ENCODE data around the gene HLA-E. TPM values are rescaled to one million over a fixed set of nuclear protein-coding genes. Genes with fewer than 3 reads are reported as not detected.

The HLA-E gene
- total and polyA plus RNA-seq, 2 donors (not counting 3 experiments of a cell fraction or from before 2014, with no cell fraction given), result 271 to 298 TPM

DNA sequence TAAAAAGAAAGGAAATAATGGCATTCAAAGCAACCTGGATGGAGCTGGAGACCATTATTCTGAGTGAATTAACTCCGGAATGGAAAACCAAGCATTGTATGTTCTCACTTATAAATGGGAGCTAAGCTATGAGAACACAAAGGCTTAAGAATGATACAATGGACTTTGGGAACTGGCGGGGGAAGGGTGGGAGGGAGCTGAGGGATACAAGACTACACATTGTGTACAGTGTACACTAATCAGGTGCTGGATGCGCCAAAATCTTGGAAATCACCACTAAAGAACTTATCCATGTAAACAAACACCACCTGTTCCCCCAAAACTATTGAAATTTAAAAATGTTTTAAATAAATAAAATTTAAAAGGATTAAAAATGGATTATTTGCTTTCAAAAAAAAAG, 4.1 kb upstream of the HLA-E start:
- H3K9me1 ChIP-seq (replicated peaks; ENCODE audit: control insufficient read depth, extremely low read depth, insufficient read depth, low read length), result no peaks in the 10 kb centered on the region
- no peak overlapping the region for H3K9ac ChIP-seq (replicated peaks; ENCODE audit: extremely low read depth, insufficient read depth, low read length)
- no peaks in the 10 kb centered on the region for H4K20me1 ChIP-seq (replicated peaks; ENCODE audit: control insufficient read depth, extremely low read depth, insufficient read depth, low read length)
- DNase-seq (ENCODE audit: low read depth, low spot score), result no peak
- H3K79me2 ChIP-seq (ENCODE audit: control insufficient read depth, insufficient read depth, low read length), result peaks cover 8% of the 10 kb centered on the region
- H2AFZ ChIP-seq (ENCODE audit: low read depth, low read length), result no peak overlapping the region
- POLR2A ChIA-PET, result interaction anchor here (3.3 kb wide), 1 partner anchor 47 kb away, joined by 10 read pairs; no protein-coding TSS in a partner anchor
- H3K27me3 ChIP-seq (ENCODE audit: control insufficient read depth in 2 of 2, insufficient read depth in 2 of 2, low read length in 2 of 2), result peaks cover 18% of the 10 kb centered on the region in 2 experiments
- no TSS peak for BruUV-seq (replicated peaks)
- H3K4me3 ChIP-seq (replicated peaks in 1 of 3; ENCODE audit: insufficient read depth in 1 of 3, low read depth in 1 of 3, low read length in 3 of 3), result no peak overlapping the region
- H3K36me3 ChIP-seq (ENCODE audit: control insufficient read depth in 2 of 2, extremely low read depth in 1 of 2, insufficient read depth in 2 of 2, low read length in 2 of 2), result peaks cover 0 to under 1% of the 10 kb centered on the region in 2 experiments
- peaks cover 12% of the 10 kb centered on the region for H3K4me1 ChIP-seq (ENCODE audit: control insufficient read depth, extremely low read depth, insufficient read depth, low read length)
- no peaks in the 10 kb centered on the region for H3K9me3 ChIP-seq (replicated peaks; ENCODE audit: control insufficient read depth, insufficient read depth, low read length)
- H3K27ac ChIP-seq (ENCODE audit: insufficient read depth, low read depth, low read length), result no peak overlapping the region
- intact Hi-C loops (cut with micrococcal nuclease), result loop anchor here (10.0 kb wide), 2 partner anchors 390 to 600 kb away; no protein-coding TSS in a partner anchor
- CTCF ChIA-PET, result interaction anchor here (0.6 to 9.8 kb wide), 9 partner anchors 11 to 113 kb away, joined by 3 to 522 read pairs (median 5); partner anchors contain the start of gene ABCF1
- TF ChIP-seq MYC (IDR thresholded peaks at IDR 0.05; ENCODE audit: low read depth, low read length), result no peak
- no peak for TF ChIP-seq POLR2AphosphoS5 (IDR thresholded peaks at IDR 0.05; ENCODE audit: insufficient read depth, low read depth, low read length)
- TF ChIP-seq, protein P1, sequence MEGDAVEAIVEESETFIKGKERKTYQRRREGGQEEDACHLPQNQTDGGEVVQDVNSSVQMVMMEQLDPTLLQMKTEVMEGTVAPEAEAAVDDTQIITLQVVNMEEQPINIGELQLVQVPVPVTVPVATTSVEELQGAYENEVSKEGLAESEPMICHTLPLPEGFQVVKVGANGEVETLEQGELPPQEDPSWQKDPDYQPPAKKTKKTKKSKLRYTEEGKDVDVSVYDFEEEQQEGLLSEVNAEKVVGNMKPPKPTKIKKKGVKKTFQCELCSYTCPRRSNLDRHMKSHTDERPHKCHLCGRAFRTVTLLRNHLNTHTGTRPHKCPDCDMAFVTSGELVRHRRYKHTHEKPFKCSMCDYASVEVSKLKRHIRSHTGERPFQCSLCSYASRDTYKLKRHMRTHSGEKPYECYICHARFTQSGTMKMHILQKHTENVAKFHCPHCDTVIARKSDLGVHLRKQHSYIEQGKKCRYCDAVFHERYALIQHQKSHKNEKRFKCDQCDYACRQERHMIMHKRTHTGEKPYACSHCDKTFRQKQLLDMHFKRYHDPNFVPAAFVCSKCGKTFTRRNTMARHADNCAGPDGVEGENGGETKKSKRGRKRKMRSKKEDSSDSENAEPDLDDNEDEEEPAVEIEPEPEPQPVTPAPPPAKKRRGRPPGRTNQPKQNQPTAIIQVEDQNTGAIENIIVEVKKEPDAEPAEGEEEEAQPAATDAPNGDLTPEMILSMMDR (IDR thresholded peaks at IDR 0.05; ENCODE audit: extremely low read depth in 1 of 2, insufficient read depth in 1 of 2, low read depth in 1 of 2, low read length in 2 of 2), result no peak
- TF ChIP-seq, protein P2, sequence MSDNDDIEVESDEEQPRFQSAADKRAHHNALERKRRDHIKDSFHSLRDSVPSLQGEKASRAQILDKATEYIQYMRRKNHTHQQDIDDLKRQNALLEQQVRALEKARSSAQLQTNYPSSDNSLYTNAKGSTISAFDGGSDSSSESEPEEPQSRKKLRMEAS (IDR thresholded peaks at IDR 0.05; ENCODE audit: insufficient read depth, insufficient read length), result no peak
- TF ChIP-seq FOS (IDR thresholded peaks at IDR 0.05; ENCODE audit: borderline replicate concordance, insufficient read depth, low read length), result no peak
- TF ChIP-seq GATA2 (IDR thresholded peaks at IDR 0.05; ENCODE audit: insufficient read depth, insufficient read length, low read depth, low read length), result no peak
- no peak for TF ChIP-seq POLR2A (IDR thresholded peaks at IDR 0.05; ENCODE audit: low read depth, low read length)
- no peak for TF ChIP-seq EZH2 (IDR thresholded peaks at IDR 0.05; ENCODE audit: borderline replicate concordance, low read depth, low read length, severe bottlenecking)
- no peak for TF ChIP-seq JUN (IDR thresholded peaks at IDR 0.05; ENCODE audit: borderline replicate concordance, insufficient read depth, insufficient read length, low read depth)
- dilution Hi-C loops (cut with MboI; ENCODE audit: extremely low pct_ligation_motif_present, low sequenced_read_pairs), result no loop called here
- H3K4me2 ChIP-seq (ENCODE audit: insufficient read depth, low read length), result no peak overlapping the region
- FAIRE-seq, result no peak
